GM23338 (cell line): ENCODE measurements around the gene POP4. TPM values are rescaled to one million over a fixed set of nuclear protein-coding genes. Genes with fewer than 3 reads are reported as not detected.

Experiments used
- ATAC-seq: fragments of 200-7000 bp; cut with Tn5 transposase; 3 replicates; pipeline ENCODE4 v1.9.1; 2020
- DNase-seq: peaks from one replicate; pipeline ENCODE4 v3.0.0-alpha.2; 2015; ENCODE audit warnings: low spot score
- H2AFZ ChIP-seq: fragments of 200-600 bp; sonication (generic); 2 replicates; pipeline ENCODE4 v1.8.0; 2016; ENCODE audit warnings: antibody characterized with exemption, mild to moderate bottlenecking, moderate library complexity
- H3F3A ChIP-seq: fragments of 200-600 bp; sonication (generic); replicated peaks from 2 replicates; pipeline ENCODE4 v1.8.0; 2017; ENCODE audit warnings: antibody characterized with exemption, mixed run types, low read depth
- H3K27ac ChIP-seq: fragments of 200-600 bp; sonication (generic); 2 replicates; pipeline ENCODE4 v1.6.1; 2016; ENCODE audit warnings: low read depth
- H3K27me3 ChIP-seq: fragments of 200-600 bp; sonication (generic); 2 replicates; pipeline ENCODE4 v1.8.0; 2016; ENCODE audit warnings: mild to moderate bottlenecking, mixed run types, moderate library complexity; ENCODE audit not compliant: insufficient read depth
- H3K36me3 ChIP-seq: fragments of 200-600 bp; sonication (generic); 2 replicates; pipeline ENCODE4 v1.8.0; 2016; ENCODE audit warnings: mild to moderate bottlenecking; ENCODE audit not compliant: insufficient read depth
- H3K4me1 ChIP-seq: fragments of 200-600 bp; sonication (generic); 2 replicates; pipeline ENCODE4 v1.8.0; 2016; ENCODE audit warnings: mild to moderate bottlenecking, moderate library complexity; ENCODE audit not compliant: insufficient read depth
- H3K4me2 ChIP-seq: fragments of 200-600 bp; sonication (generic); 2 replicates; pipeline ENCODE4 v1.7.1; 2017; ENCODE audit warnings: mixed run types
- H3K4me3 ChIP-seq: fragments of 200-600 bp; sonication (generic); 2 replicates; pipeline ENCODE4 v1.6.1; 2016; ENCODE audit warnings: mixed run types
- H3K79me2 ChIP-seq: fragments of 200-600 bp; sonication (generic); replicated peaks from 2 replicates; pipeline ENCODE4 v1.8.0; 2017; ENCODE audit warnings: mild to moderate bottlenecking; ENCODE audit not compliant: insufficient read depth
- H3K9me2 ChIP-seq: fragments of 200-600 bp; sonication (generic); 2 replicates; pipeline ENCODE4 v1.8.0; 2017; ENCODE audit not compliant: insufficient read depth
- H4K20me1 ChIP-seq: fragments of 200-600 bp; sonication (generic); replicated peaks from 2 replicates; pipeline ENCODE4 v1.8.0; 2017; ENCODE audit warnings: mild to moderate bottlenecking; ENCODE audit not compliant: insufficient read depth
- H3K27ac Mint-ChIP-seq: 2 replicates; pipeline ENCODE4 v1.8.0; 2020; ENCODE audit warnings: inconsistent platforms, mild to moderate bottlenecking, moderate library complexity, mixed read lengths
- H3K27me3 Mint-ChIP-seq: 3 replicates; pipeline ENCODE4 v1.8.0; 2022; ENCODE audit warnings: low read depth, mild to moderate bottlenecking, moderate library complexity, mixed read lengths, inconsistent platforms; ENCODE audit not compliant: insufficient read depth, poor library complexity
- H3K36me3 Mint-ChIP-seq: 3 replicates; pipeline ENCODE4 v1.8.0; 2021; ENCODE audit warnings: low read depth, mild to moderate bottlenecking, inconsistent platforms, moderate library complexity, mixed read lengths
- H3K4me1 Mint-ChIP-seq: 3 replicates; pipeline ENCODE4 v1.8.0; 2020; ENCODE audit warnings: mild to moderate bottlenecking, inconsistent platforms, mixed read lengths
- H3K4me3 Mint-ChIP-seq: 3 replicates; pipeline ENCODE4 v1.8.0; 2021; ENCODE audit warnings: moderate library complexity, mild to moderate bottlenecking, inconsistent platforms, mixed read lengths
- H3K9me3 Mint-ChIP-seq: 3 replicates; pipeline ENCODE4 v1.8.0; 2020; ENCODE audit warnings: moderate library complexity, mild to moderate bottlenecking, inconsistent platforms, mixed read lengths
- CREB1 ChIP-seq: fragments of 250-450 bp; sonication (Bioruptor Pico); IDR thresholded peaks from 2 replicates; pipeline ENCODE4 v1.5.0; 2020; ENCODE audit warnings: low read depth, mild to moderate bottlenecking, moderate library complexity
- EZH2 ChIP-seq: fragments of 200-600 bp; sonication (generic); IDR thresholded peaks from one replicate; pipeline ENCODE4 v1.8.0; 2017; ENCODE audit warnings: antibody characterized with exemption, mild to moderate bottlenecking, low read depth; ENCODE audit not compliant: unreplicated experiment
- EZH2phosphoT487 ChIP-seq: fragments of 200-600 bp; sonication (generic); IDR thresholded peaks from one replicate; pipeline ENCODE4 v1.8.1; 2018; ENCODE audit warnings: antibody characterized with exemption; ENCODE audit not compliant: unreplicated experiment
- JUNB ChIP-seq: IDR thresholded peaks from one replicate; pipeline ENCODE4 v1.6.1; 2016; ENCODE audit warnings: antibody characterized with exemption; ENCODE audit not compliant: unreplicated experiment
- NANOG ChIP-seq: IDR thresholded peaks from 2 replicates; pipeline ENCODE4 v1.6.1; 2016; ENCODE audit warnings: antibody characterized with exemption, borderline replicate concordance
- POLR2AphosphoS5 ChIP-seq: IDR thresholded peaks from 2 replicates; pipeline ENCODE4 v1.6.1; 2016; ENCODE audit warnings: antibody characterized with exemption, low read depth
- ZNF114 ChIP-seq: fragments of 250-450 bp; sonication (Bioruptor Pico); IDR thresholded peaks from 2 replicates; pipeline ENCODE4 v1.5.0; 2020; ENCODE audit warnings: mild to moderate bottlenecking, moderate library complexity
- ZNF331 ChIP-seq: fragments of 250-450 bp; sonication (Bioruptor Pico); IDR thresholded peaks from 2 replicates; pipeline ENCODE4 v1.5.0; 2020; ENCODE audit warnings: low read depth, mild to moderate bottlenecking, moderate library complexity
- polyA plus RNA-seq: library from polyadenylated mRNA; unstranded; fragments of >200 nt; fragmentation: Nextera tagmentation; extraction: Ambion mirVana; gene quantifications from 2 replicates; pipeline ENCODE4 v1.2.1, GENCODE V29; 2016
- total RNA-seq: library from RNA; depleted of rRNA; stranded (reverse); fragments of >200 nt; shearing (Covaris generic); gene quantifications from 2 replicates; pipeline ENCODE4 v1.2.3, GENCODE V29; 2014
- TF ChIP-seq, protein P1 (sequence below), 2 experiments: fragments of 200-600 bp in 1 of 2; sonication (generic) in 1 of 2; conservative IDR thresholded peaks; 2 replicates each; pipeline versions ENCODE4 v1.5.1 to v1.6.1; 2016 to 2017; ENCODE audit warnings: antibody characterized with exemption in 2 of 2, low read depth in 2 of 2, mild to moderate bottlenecking in 2 of 2, moderate library complexity in 1 of 2
- TF ChIP-seq, protein P2 (sequence below): IDR thresholded peaks from 2 replicates; pipeline ENCODE4 v1.6.1; 2016; ENCODE audit warnings: antibody characterized with exemption
- TF ChIP-seq, protein P3 (sequence below): fragments of 250-450 bp; sonication (Bioruptor Pico); IDR thresholded peaks from 2 replicates; pipeline ENCODE4 v1.5.0; 2020; ENCODE audit warnings: mild to moderate bottlenecking, moderate library complexity

POP4 gene
- total and polyA plus RNA-seq, 2 experiments from 2014 or later, result 37.2 to 58.3 TPM

DNA sequence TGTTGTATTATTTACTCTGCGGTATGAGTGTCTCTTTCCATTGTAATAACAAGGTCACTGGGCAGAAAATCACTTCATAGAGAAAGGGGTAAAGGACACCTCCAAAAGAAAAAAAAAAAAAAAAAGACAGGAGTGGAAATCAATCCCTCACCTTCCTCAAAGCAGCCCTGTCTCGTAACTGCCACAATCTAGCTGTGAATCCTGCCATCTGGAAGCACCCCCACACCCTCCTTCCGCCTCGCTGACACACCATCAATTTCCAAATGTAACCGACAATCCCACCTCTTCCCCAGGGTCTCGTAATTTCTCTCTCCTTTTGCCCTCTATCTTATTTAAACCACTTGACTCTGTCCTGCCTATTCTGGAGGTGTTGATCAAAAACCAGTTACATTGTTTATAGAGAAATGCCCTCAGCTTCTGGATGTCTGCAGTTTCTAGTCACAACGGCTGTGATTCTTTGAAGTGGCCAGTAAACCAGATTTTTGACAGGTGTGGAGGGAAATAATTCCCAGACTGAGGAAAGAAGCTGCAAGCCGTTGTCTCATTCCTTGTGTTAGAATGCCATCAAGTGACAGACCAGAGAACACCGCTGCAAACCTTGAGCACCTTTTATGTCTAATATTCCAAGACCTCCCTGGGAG is 9.1 kb upstream of the POP4 start:
- H3K4me3 Mint-ChIP-seq, result no peak overlapping the region; the same call in 2 of the 3 replicates
- H3K27ac Mint-ChIP-seq, result no peak overlapping the region
- ATAC-seq, result peak; percentile 49
- H3K27me3 Mint-ChIP-seq, result peaks cover 8% of the 10 kb centered on the region
- Histone ChIP-seq H3K79me2 (no peaks in the 10 kb centered on the region), H3K4me1 (peaks cover 23% of the 10 kb centered on the region), H3K4me3 (no peak overlapping the region), H3K4me2 (0 out of 2 replicates have a peak overlapping the region, but pooled peaks have one; percentile 71), H3K9me2 (no peaks in the 10 kb centered on the region), H3K27me3 (no peaks in the 10 kb centered on the region), H3K36me3 (no peaks in the 10 kb centered on the region), H3K27ac (no peak overlapping the region), H2AFZ (no peak overlapping the region), H3F3A (no peaks in the 10 kb centered on the region), H4K20me1 (no peaks in the 10 kb centered on the region)
- H3K9me3 Mint-ChIP-seq, result no peaks in the 10 kb centered on the region
- no peak for TF ChIP-seq EZH2
- TF ChIP-seq, protein P1, sequence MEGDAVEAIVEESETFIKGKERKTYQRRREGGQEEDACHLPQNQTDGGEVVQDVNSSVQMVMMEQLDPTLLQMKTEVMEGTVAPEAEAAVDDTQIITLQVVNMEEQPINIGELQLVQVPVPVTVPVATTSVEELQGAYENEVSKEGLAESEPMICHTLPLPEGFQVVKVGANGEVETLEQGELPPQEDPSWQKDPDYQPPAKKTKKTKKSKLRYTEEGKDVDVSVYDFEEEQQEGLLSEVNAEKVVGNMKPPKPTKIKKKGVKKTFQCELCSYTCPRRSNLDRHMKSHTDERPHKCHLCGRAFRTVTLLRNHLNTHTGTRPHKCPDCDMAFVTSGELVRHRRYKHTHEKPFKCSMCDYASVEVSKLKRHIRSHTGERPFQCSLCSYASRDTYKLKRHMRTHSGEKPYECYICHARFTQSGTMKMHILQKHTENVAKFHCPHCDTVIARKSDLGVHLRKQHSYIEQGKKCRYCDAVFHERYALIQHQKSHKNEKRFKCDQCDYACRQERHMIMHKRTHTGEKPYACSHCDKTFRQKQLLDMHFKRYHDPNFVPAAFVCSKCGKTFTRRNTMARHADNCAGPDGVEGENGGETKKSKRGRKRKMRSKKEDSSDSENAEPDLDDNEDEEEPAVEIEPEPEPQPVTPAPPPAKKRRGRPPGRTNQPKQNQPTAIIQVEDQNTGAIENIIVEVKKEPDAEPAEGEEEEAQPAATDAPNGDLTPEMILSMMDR (conservative IDR thresholded peaks at IDR 0.05; ENCODE audit: low read depth in 2 of 2), result peak; percentile 59 to 71
- H3K4me1 Mint-ChIP-seq, result peaks cover 24% of the 10 kb centered on the region
- DNase-seq, result peak; percentile 56
- no peaks in the 10 kb centered on the region for H3K36me3 Mint-ChIP-seq

DNA sequence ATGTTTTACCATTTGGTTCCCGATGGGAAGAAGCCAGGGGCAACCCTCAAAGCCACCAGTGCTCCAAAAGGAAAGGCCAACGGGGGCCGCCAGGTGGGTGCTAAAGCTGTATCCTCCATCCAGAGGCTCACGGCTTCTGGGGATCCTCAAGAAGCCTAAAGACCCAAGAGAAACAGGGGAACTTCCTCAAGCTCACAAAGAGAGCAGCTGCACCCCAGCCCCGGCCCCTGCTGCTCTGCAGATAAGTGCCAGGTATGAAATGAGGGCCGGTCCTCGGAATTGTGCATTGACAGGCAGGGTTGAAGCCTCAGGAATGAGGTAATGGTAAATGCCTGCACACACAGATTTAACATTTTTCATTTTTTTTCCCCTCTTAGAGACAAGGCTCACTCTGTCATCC is 8.0 kb upstream of the POP4 start:
- Histone ChIP-seq H3K27ac (no peak overlapping the region), H4K20me1 (no peaks in the 10 kb centered on the region), H3K36me3 (no peaks in the 10 kb centered on the region), H3K4me3 (no peak overlapping the region), H3K79me2 (no peaks in the 10 kb centered on the region), H3K4me2 (no peak overlapping the region), H3K27me3 (no peaks in the 10 kb centered on the region), H3F3A (no peaks in the 10 kb centered on the region), H2AFZ (no peak overlapping the region), H3K9me2 (no peaks in the 10 kb centered on the region), H3K4me1 (peaks cover 24% of the 10 kb centered on the region)
- peaks cover 8% of the 10 kb centered on the region for H3K27me3 Mint-ChIP-seq
- no peak for TF ChIP-seq EZH2
- no peak for TF ChIP-seq NANOG
- no peak for TF ChIP-seq JUNB
- no peak for TF ChIP-seq POLR2AphosphoS5
- TF ChIP-seq EZH2phosphoT487, result no peak
- no peak for TF ChIP-seq CREB1 (CRISPR knock-in tag)
- no peak for TF ChIP-seq ZNF114 (CRISPR knock-in tag)
- TF ChIP-seq, protein P2, sequence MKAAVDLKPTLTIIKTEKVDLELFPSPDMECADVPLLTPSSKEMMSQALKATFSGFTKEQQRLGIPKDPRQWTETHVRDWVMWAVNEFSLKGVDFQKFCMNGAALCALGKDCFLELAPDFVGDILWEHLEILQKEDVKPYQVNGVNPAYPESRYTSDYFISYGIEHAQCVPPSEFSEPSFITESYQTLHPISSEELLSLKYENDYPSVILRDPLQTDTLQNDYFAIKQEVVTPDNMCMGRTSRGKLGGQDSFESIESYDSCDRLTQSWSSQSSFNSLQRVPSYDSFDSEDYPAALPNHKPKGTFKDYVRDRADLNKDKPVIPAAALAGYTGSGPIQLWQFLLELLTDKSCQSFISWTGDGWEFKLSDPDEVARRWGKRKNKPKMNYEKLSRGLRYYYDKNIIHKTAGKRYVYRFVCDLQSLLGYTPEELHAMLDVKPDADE, result no peak
- TF ChIP-seq, protein P3, sequence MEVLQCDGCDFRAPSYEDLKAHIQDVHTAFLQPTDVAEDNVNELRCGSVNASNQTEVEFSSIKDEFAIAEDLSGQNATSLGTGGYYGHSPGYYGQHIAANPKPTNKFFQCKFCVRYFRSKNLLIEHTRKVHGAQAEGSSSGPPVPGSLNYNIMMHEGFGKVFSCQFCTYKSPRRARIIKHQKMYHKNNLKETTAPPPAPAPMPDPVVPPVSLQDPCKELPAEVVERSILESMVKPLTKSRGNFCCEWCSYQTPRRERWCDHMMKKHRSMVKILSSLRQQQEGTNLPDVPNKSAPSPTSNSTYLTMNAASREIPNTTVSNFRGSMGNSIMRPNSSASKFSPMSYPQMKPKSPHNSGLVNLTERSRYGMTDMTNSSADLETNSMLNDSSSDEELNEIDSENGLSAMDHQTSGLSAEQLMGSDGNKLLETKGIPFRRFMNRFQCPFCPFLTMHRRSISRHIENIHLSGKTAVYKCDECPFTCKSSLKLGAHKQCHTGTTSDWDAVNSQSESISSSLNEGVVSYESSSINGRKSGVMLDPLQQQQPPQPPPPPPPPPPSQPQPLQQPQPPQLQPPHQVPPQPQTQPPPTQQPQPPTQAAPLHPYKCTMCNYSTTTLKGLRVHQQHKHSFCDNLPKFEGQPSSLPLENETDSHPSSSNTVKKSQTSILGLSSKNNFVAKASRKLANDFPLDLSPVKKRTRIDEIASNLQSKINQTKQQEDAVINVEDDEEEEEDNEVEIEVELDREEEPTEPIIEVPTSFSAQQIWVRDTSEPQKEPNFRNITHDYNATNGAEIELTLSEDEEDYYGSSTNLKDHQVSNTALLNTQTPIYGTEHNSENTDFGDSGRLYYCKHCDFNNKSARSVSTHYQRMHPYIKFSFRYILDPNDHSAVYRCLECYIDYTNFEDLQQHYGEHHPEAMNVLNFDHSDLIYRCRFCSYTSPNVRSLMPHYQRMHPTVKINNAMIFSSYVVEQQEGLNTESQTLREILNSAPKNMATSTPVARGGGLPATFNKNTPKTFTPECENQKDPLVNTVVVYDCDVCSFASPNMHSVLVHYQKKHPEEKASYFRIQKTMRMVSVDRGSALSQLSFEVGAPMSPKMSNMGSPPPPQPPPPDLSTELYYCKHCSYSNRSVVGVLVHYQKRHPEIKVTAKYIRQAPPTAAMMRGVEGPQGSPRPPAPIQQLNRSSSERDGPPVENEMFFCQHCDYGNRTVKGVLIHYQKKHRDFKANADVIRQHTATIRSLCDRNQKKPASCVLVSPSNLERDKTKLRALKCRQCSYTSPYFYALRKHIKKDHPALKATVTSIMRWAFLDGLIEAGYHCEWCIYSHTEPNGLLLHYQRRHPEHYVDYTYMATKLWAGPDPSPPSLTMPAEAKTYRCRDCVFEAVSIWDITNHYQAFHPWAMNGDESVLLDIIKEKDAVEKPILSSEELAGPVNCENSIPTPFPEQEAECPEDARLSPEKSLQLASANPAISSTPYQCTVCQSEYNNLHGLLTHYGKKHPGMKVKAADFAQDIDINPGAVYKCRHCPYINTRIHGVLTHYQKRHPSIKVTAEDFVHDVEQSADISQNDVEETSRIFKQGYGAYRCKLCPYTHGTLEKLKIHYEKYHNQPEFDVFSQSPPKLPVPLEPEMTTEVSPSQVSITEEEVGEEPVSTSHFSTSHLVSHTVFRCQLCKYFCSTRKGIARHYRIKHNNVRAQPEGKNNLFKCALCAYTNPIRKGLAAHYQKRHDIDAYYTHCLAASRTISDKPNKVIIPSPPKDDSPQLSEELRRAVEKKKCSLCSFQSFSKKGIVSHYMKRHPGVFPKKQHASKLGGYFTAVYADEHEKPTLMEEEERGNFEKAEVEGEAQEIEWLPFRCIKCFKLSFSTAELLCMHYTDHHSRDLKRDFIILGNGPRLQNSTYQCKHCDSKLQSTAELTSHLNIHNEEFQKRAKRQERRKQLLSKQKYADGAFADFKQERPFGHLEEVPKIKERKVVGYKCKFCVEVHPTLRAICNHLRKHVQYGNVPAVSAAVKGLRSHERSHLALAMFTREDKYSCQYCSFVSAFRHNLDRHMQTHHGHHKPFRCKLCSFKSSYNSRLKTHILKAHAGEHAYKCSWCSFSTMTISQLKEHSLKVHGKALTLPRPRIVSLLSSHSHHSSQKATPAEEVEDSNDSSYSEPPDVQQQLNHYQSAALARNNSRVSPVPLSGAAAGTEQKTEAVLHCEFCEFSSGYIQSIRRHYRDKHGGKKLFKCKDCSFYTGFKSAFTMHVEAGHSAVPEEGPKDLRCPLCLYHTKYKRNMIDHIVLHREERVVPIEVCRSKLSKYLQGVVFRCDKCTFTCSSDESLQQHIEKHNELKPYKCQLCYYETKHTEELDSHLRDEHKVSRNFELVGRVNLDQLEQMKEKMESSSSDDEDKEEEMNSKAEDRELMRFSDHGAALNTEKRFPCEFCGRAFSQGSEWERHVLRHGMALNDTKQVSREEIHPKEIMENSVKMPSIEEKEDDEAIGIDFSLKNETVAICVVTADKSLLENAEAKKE (CRISPR knock-in tag), result no peak
- TF ChIP-seq ZNF331 (CRISPR knock-in tag), result no peak
- no peak for ATAC-seq
- no peak overlapping the region for H3K4me3 Mint-ChIP-seq
- H3K4me1 Mint-ChIP-seq, result peaks cover 25% of the 10 kb centered on the region
- H3K27ac Mint-ChIP-seq, result no peak overlapping the region
- DNase-seq, result no peak
- no peaks in the 10 kb centered on the region for H3K36me3 Mint-ChIP-seq
- no peaks in the 10 kb centered on the region for H3K9me3 Mint-ChIP-seq
